ENCODE data around the gene LPCAT3. TPM values are rescaled to one million over a fixed set of nuclear protein-coding genes. Genes with fewer than 3 reads are reported as not detected.
A peak's percentile ranks its signal among the peaks of the same experiment; 100 is the strongest.

The LPCAT3 gene
- total and polyA plus RNA-seq, 2 of the 13 experiments (the other 11 are each of a cell fraction or from before 2014, with no cell fraction given) = 44.5 to 64.3 TPM

DNA sequence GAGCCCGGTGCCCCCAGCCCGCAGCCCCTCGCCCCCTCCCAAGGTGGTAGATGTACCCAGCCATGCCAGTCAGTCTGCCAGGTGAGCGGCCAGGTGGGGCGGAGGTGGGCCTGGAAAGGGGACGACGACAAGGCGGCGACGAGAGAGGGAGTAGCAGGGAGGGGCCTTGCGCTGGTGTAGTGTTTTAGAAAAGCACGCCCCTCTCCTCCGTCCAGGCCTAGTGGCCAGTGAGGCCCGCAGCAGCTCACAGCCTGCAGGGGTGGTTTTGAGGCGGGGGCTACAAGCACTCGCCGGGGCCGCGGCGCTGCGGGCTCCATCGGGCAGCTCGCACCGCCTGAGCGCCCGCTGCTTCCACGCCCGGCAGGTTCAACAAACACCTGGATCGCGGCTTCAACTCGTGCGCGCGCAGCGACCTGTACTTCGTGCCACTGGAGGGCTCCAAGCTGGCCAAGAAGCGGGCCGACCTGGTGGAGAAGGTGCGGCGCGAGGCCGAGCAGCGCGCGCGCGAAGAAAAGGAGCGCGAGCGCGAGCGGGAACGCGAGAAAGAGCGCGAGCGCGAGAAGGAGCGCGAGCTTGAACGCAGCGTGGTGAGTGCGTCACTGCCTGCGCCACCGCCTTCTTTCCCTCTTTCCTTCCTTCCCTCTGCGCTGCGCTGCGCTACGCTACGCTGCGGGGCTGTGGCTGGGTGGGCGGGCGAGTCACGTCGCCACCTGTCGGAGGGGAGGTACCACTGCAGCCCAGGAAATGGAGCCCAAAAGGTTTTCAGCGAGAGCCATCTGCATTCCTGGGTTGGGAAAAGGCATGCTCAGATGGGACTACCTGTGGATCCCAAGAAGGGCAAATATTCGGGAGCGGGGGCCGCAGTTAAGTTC, 80.6 kb downstream of the LPCAT3 start (continued):
- TF ChIP-seq, protein P1, sequence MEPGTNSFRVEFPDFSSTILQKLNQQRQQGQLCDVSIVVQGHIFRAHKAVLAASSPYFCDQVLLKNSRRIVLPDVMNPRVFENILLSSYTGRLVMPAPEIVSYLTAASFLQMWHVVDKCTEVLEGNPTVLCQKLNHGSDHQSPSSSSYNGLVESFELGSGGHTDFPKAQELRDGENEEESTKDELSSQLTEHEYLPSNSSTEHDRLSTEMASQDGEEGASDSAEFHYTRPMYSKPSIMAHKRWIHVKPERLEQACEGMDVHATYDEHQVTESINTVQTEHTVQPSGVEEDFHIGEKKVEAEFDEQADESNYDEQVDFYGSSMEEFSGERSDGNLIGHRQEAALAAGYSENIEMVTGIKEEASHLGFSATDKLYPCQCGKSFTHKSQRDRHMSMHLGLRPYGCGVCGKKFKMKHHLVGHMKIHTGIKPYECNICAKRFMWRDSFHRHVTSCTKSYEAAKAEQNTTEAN (CRISPR knock-in tag; conservative IDR thresholded peaks at IDR 0.05) = peak; percentile 72; the same call in 1 of the 2 replicates
- TF ChIP-seq, protein P2, sequence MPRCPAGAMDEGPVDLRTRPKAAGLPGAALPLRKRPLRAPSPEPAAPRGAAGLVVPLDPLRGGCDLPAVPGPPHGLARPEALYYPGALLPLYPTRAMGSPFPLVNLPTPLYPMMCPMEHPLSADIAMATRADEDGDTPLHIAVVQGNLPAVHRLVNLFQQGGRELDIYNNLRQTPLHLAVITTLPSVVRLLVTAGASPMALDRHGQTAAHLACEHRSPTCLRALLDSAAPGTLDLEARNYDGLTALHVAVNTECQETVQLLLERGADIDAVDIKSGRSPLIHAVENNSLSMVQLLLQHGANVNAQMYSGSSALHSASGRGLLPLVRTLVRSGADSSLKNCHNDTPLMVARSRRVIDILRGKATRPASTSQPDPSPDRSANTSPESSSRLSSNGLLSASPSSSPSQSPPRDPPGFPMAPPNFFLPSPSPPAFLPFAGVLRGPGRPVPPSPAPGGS (CRISPR knock-in tag; IDR thresholded peaks at IDR 0.05) = peak; percentile 81
- no peak for TF ChIP-seq ZNF10 (CRISPR knock-in tag; IDR thresholded peaks at IDR 0.05; ENCODE audit: borderline replicate concordance, low read depth)
- TF ChIP-seq MLLT10 (CRISPR knock-in tag; IDR thresholded peaks at IDR 0.05) = no peak
- no peak for TF ChIP-seq ZNF577 (CRISPR knock-in tag; IDR thresholded peaks at IDR 0.05; ENCODE audit: borderline replicate concordance, low read depth)
- no peak for TF ChIP-seq EEA1 (CRISPR knock-in tag; IDR thresholded peaks at IDR 0.05; ENCODE audit: borderline replicate concordance)
- no peak for TF ChIP-seq PCBP2 (optimal IDR thresholded peaks at IDR 0.05; ENCODE audit: low read depth, low read length, poor library complexity, severe bottlenecking)
- TF ChIP-seq PHF8 (CRISPR knock-in tag; IDR thresholded peaks at IDR 0.05) = peak; percentile 88
- TF ChIP-seq ZNF101 (CRISPR knock-in tag; IDR thresholded peaks at IDR 0.05; ENCODE audit: borderline replicate concordance, low read depth) = no peak
- no peak for TF ChIP-seq ZNF343 (CRISPR knock-in tag; IDR thresholded peaks at IDR 0.05)
- TF ChIP-seq KLF12 (CRISPR knock-in tag; IDR thresholded peaks at IDR 0.05; ENCODE audit: borderline replicate concordance) = no peak
- TF ChIP-seq ZNF670 (CRISPR knock-in tag; IDR thresholded peaks at IDR 0.05; ENCODE audit: borderline replicate concordance) = peak; percentile 73; the same call in 1 of the 2 replicates
- peak; percentile 81 for TF ChIP-seq YY1 (IDR thresholded peaks at IDR 0.05; ENCODE audit: insufficient read depth, insufficient replicate concordance, low read depth, low read length)
- TF ChIP-seq, protein P3, sequence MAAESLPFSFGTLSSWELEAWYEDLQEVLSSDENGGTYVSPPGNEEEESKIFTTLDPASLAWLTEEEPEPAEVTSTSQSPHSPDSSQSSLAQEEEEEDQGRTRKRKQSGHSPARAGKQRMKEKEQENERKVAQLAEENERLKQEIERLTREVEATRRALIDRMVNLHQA (CRISPR knock-in tag; IDR thresholded peaks at IDR 0.05) = peak; percentile 86; the same call in 1 of the 2 replicates
- peak; percentile 89 for TF ChIP-seq ZNF44 (CRISPR knock-in tag; IDR thresholded peaks at IDR 0.05)
- TF ChIP-seq, protein P4, sequence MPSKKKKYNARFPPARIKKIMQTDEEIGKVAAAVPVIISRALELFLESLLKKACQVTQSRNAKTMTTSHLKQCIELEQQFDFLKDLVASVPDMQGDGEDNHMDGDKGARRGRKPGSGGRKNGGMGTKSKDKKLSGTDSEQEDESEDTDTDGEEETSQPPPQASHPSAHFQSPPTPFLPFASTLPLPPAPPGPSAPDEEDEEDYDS (CRISPR knock-in tag; IDR thresholded peaks at IDR 0.05) = peak; percentile 74
- TF ChIP-seq, protein P5, sequence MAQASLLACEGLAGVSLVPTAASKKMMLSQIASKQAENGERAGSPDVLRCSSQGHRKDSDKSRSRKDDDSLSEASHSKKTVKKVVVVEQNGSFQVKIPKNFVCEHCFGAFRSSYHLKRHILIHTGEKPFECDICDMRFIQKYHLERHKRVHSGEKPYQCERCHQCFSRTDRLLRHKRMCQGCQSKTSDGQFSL (CRISPR knock-in tag; IDR thresholded peaks at IDR 0.05) = 0 out of 2 replicates have a peak, but pooled peaks have one; percentile 41
- 0 out of 2 replicates have a peak, but pooled peaks have one; percentile 77 for TF ChIP-seq KLF9 (CRISPR knock-in tag; IDR thresholded peaks at IDR 0.05; ENCODE audit: low read depth)
- TF ChIP-seq, protein P6, sequence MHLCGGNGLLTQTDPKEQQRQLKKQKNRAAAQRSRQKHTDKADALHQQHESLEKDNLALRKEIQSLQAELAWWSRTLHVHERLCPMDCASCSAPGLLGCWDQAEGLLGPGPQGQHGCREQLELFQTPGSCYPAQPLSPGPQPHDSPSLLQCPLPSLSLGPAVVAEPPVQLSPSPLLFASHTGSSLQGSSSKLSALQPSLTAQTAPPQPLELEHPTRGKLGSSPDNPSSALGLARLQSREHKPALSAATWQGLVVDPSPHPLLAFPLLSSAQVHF (CRISPR knock-in tag; IDR thresholded peaks at IDR 0.05) = peak; percentile 32; the same call in 1 of the 2 replicates
- TF ChIP-seq REL (CRISPR knock-in tag; conservative IDR thresholded peaks at IDR 0.05) = peak; percentile 79; the same call in 1 of the 2 replicates
- TF ChIP-seq ZSCAN29 (CRISPR knock-in tag; conservative IDR thresholded peaks at IDR 0.05) = 0 out of 2 replicates have a peak, but pooled peaks have one; percentile 37
- peak; percentile 82 for TF ChIP-seq ZSCAN25 (CRISPR knock-in tag; IDR thresholded peaks at IDR 0.05)

All from HepG2 (cell line).